ENCODE results near the gene SYDE2.
"Not testable (repeated sequence)": the region's sequence is repeated elsewhere in the genome, so short reads cannot be mapped to it uniquely, and the experiment has no call there.

SYDE2 gene

GRCh38 chr1:85219853-85220610, 19.2 kb upstream of the SYDE2 start:
- no peak for DNase-seq (ENCODE audit: low read depth)

GRCh38 chr1:85216697-85217096, 15.9 kb upstream of the SYDE2 start:
- DNase-seq (ENCODE audit: low read depth): no peak

GRCh38 chr1:85214654-85215053, 13.8 kb upstream of the SYDE2 start:
- DNase-seq (ENCODE audit: low read depth): no peak

- DNase-seq (ENCODE audit: low read depth): no peak
These were observed 7.7 kb upstream of the SYDE2 start for GRCh38 chr1:85208488-85208887.

- DNase-seq (ENCODE audit: low read depth): peak; percentile 71
These were observed 2.9 kb upstream of the SYDE2 start for GRCh38 chr1:85203573-85204171.

GRCh38 chr1:85202864-85203255, 2.0 kb upstream of the SYDE2 start:
- DNase-seq (ENCODE audit: low read depth): no peak

- DNase-seq (ENCODE audit: low read depth): peak; percentile 6
These were observed 1.5 kb upstream of the SYDE2 start for GRCh38 chr1:85202092-85202863.

GRCh38 chr1:85201340-85202091, 700 bp upstream of the SYDE2 start:
- DNase-seq (ENCODE audit: low read depth): peak; percentile 82

GRCh38 chr1:85199667-85200462, 951 bp downstream of the SYDE2 start:
- DNase-seq (ENCODE audit: low read depth): no peak

GRCh38 chr1:85198864-85199263, 2.0 kb downstream of the SYDE2 start:
- DNase-seq (ENCODE audit: low read depth): no peak

GRCh38 chr1:85196358-85196757, 4.5 kb downstream of the SYDE2 start:
- DNase-seq (ENCODE audit: low read depth): no peak

GRCh38 chr1:85195703-85196102, 5.1 kb downstream of the SYDE2 start:
- no peak for DNase-seq (ENCODE audit: low read depth)

GRCh38 chr1:85192129-85192528, 8.7 kb downstream of the SYDE2 start:
- not testable (repeated sequence) for DNase-seq (ENCODE audit: low read depth)

GRCh38 chr1:85189120-85189519, 11.7 kb downstream of the SYDE2 start:
- no peak for DNase-seq (ENCODE audit: low read depth)

GRCh38 chr1:85188530-85188929, 12.3 kb downstream of the SYDE2 start:
- peak; percentile 32 for DNase-seq (ENCODE audit: low read depth)

GRCh38 chr1:85187021-85187420, 13.8 kb downstream of the SYDE2 start:
- DNase-seq (ENCODE audit: low read depth): not testable (repeated sequence)

- DNase-seq (ENCODE audit: low read depth): no peak
These were observed 16.6 kb downstream of the SYDE2 start for GRCh38 chr1:85184245-85184644.

GRCh38 chr1:85182700-85183099, 18.1 kb downstream of the SYDE2 start:
- no peak for DNase-seq (ENCODE audit: low read depth)

- DNase-seq (ENCODE audit: low read depth): no peak
These were observed 19.9 kb downstream of the SYDE2 start for GRCh38 chr1:85180869-85181268.

GRCh38 chr1:85179522-85179921, 21.3 kb downstream of the SYDE2 start:
- no peak for DNase-seq (ENCODE audit: low read depth)

GRCh38 chr1:85178396-85178795, 22.4 kb downstream of the SYDE2 start:
- no peak for DNase-seq (ENCODE audit: low read depth)

Measured in ELR (cell line).